HPDE6-E6E7 (cell line): ENCODE results near the gene GLCE.
"Not testable (repeated sequence)": the region's sequence is repeated elsewhere in the genome, so short reads cannot be mapped to it uniquely, and the experiment has no call there.

Experiments
- DNase-seq: peaks from one replicate; pipeline ENCODE4 v3.0.0; 2011; ENCODE audit warnings: missing footprints; ENCODE audit errors: extremely low spot score

The GLCE gene

GRCh38 chr15:69158843-69159240 is 1.6 kb upstream of the GLCE start:
- no peak for DNase-seq

GRCh38 chr15:69159805-69160140 is 662 bp upstream of the GLCE start:
- no peak for DNase-seq

GRCh38 chr15:69161079-69161877 is 843 bp downstream of the GLCE start:
- no peak for DNase-seq

- no peak for DNase-seq
These were observed 1.4 kb downstream of the GLCE start for GRCh38 chr15:69161878-69162213.

- DNase-seq = no peak
These were observed 2.8 kb downstream of the GLCE start for GRCh38 chr15:69163141-69163669.

- no peak for DNase-seq
These were observed 4.6 kb downstream of the GLCE start for GRCh38 chr15:69164807-69165636.

- no peak for DNase-seq
These were observed 5.2 kb downstream of the GLCE start for GRCh38 chr15:69165637-69166025.

- no peak for DNase-seq
These were observed 6.9 kb downstream of the GLCE start for GRCh38 chr15:69167218-69167846.

GRCh38 chr15:69168361-69168760 is 7.9 kb downstream of the GLCE start:
- not testable (repeated sequence) for DNase-seq

GRCh38 chr15:69169540-69169939 is 9.1 kb downstream of the GLCE start:
- DNase-seq = not testable (repeated sequence)

GRCh38 chr15:69170597-69170996 is 10.2 kb downstream of the GLCE start:
- DNase-seq = no peak

GRCh38 chr15:69172847-69173246 is 12.4 kb downstream of the GLCE start:
- no peak for DNase-seq

- DNase-seq = no peak
These were observed 15.1 kb downstream of the GLCE start for GRCh38 chr15:69175536-69175935.

- DNase-seq = no peak
These were observed 21.0 kb downstream of the GLCE start for GRCh38 chr15:69181424-69181823.

GRCh38 chr15:69185216-69185615 is 24.8 kb downstream of the GLCE start:
- no peak for DNase-seq

- no peak for DNase-seq
These were observed 25.3 kb downstream of the GLCE start for GRCh38 chr15:69185706-69186105.

GRCh38 chr15:69189157-69189556 is 28.7 kb downstream of the GLCE start:
- DNase-seq = no peak

GRCh38 chr15:69190091-69190490 is 29.7 kb downstream of the GLCE start:
- no peak for DNase-seq

- DNase-seq = no peak
These were observed 30.1 kb downstream of the GLCE start for GRCh38 chr15:69190504-69190903.

- no peak for DNase-seq
These were observed 33.8 kb downstream of the GLCE start for GRCh38 chr15:69194025-69194827.

- no peak for DNase-seq
These were observed 34.4 kb downstream of the GLCE start for GRCh38 chr15:69194854-69195253.
